Measurements from ENCODE around the gene INSYN1. TPM values are rescaled to one million over a fixed set of nuclear protein-coding genes. Genes with fewer than 3 reads are reported as not detected.

The INSYN1 gene
- polyA plus RNA-seq, 3 donors: not detected

DNA sequence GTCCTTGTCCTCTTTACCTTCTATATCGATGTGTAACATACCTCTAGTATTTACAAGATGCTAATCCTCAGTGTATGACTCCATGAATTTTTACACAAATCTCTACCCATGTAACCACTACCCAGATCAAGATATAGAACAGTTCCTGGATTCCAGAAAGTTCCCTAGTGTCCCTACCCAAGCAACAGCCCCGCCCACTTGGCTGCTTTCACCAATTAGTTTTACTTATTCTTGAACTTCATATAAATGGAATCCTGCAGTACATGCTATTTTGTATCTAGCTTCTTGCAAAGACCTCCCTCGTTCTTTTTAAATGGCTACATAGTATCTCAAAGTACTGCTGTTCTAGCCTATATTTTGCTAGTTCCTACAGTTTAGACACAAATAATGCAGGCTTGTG lies 35.9 kb downstream of the INSYN1 start:
- Mint-ChIP-seq H3K9me3 (no peaks in the 10 kb centered on the region), H3K27me3 (ENCODE audit: low read depth in 3 of 3) (peaks cover 17 to 27% (median 23%) of the 10 kb centered on the region in 3 donors), H3K36me3 (no peaks in the 10 kb centered on the region), H3K4me3 (no peak overlapping the region), H3K4me1 (peaks cover 5% of the 10 kb centered on the region), H3K27ac (no peak overlapping the region)
- H3K4me2 ChIP-seq (replicated peaks; ENCODE audit: extremely low read depth, low read length, poor library complexity, severe bottlenecking): no peak overlapping the region
- TF ChIP-seq, protein P1, sequence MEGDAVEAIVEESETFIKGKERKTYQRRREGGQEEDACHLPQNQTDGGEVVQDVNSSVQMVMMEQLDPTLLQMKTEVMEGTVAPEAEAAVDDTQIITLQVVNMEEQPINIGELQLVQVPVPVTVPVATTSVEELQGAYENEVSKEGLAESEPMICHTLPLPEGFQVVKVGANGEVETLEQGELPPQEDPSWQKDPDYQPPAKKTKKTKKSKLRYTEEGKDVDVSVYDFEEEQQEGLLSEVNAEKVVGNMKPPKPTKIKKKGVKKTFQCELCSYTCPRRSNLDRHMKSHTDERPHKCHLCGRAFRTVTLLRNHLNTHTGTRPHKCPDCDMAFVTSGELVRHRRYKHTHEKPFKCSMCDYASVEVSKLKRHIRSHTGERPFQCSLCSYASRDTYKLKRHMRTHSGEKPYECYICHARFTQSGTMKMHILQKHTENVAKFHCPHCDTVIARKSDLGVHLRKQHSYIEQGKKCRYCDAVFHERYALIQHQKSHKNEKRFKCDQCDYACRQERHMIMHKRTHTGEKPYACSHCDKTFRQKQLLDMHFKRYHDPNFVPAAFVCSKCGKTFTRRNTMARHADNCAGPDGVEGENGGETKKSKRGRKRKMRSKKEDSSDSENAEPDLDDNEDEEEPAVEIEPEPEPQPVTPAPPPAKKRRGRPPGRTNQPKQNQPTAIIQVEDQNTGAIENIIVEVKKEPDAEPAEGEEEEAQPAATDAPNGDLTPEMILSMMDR (IDR thresholded peaks at IDR 0.05): no peak
- no peaks in the 10 kb centered on the region for H4K20me1 ChIP-seq (ENCODE audit: insufficient read depth, low read length)
- H3K4me1 ChIP-seq (ENCODE audit: control insufficient read depth in 1 of 2, insufficient read depth in 2 of 2, low read length in 2 of 2): no peaks in the 10 kb centered on the region
- H3K9ac ChIP-seq (ENCODE audit: insufficient read depth, low read length, poor library complexity, severe bottlenecking): no peak overlapping the region
- H3K79me2 ChIP-seq (ENCODE audit: insufficient read depth, low read length): no peaks in the 10 kb centered on the region
- intact Hi-C loops (cut with micrococcal nuclease): no loop called here
- 86% methylated on average over 3 of the region's 3 CpGs for WGBS (ENCODE audit: insufficient coverage)
- DNase-seq: no peak
- no peak overlapping the region for H2AFZ ChIP-seq (ENCODE audit: insufficient read depth, low read depth, low read length, poor library complexity, severe bottlenecking)
- no peaks in the 10 kb centered on the region for H3K36me3 ChIP-seq (replicated peaks in 1 of 2; ENCODE audit: control insufficient read depth in 1 of 2, insufficient read depth in 2 of 2, low read length in 2 of 2)
- H3K27me3 ChIP-seq (ENCODE audit: control insufficient read depth in 2 of 2, insufficient read depth in 2 of 2, low read length in 2 of 2): peaks cover 0 to 4% of the 10 kb centered on the region in 2 donors
- no peaks in the 10 kb centered on the region for H3K9me3 ChIP-seq (replicated peaks in 1 of 2; ENCODE audit: control insufficient read depth in 1 of 2, insufficient read depth in 1 of 2, low read length in 2 of 2)
- no peak overlapping the region for H3K4me3 ChIP-seq (replicated peaks in 1 of 3; ENCODE audit: low read depth in 2 of 3, low read length in 3 of 3)
- H3K27ac ChIP-seq (ENCODE audit: low read depth in 1 of 2, low read length in 2 of 2): no peak overlapping the region

DNA sequence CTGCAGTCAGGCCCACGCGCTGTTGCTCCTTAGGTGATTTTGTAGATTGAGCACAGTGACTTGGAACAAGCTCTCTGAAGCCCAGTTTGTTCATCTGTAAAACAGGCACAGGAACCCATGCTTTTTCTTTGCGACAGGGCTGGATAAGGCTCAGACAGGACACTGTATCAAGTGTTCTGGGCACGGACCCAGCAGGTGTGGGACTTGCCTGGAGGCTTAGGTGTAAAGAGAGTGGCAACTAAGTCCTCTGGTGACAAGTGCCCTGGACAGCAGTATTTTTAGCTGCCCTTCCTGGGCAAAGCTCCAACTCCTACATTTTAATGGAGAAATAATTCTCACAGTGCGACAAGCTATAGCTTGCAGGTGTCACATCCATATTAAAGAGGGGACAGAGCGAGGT lies 36.7 kb downstream of the INSYN1 start:
- no peaks in the 10 kb centered on the region for H3K36me3 Mint-ChIP-seq
- no peak overlapping the region for H3K9ac ChIP-seq (ENCODE audit: insufficient read depth, low read length, poor library complexity, severe bottlenecking)
- TF ChIP-seq, protein P1 (IDR thresholded peaks at IDR 0.05): no peak
- WGBS (ENCODE audit: insufficient coverage): 87% methylated on average over 3 of the region's 6 CpGs
- no peaks in the 10 kb centered on the region for H3K9me3 Mint-ChIP-seq
- peaks cover 3 to 6% of the 10 kb centered on the region in 2 donors for H3K4me1 ChIP-seq (ENCODE audit: control insufficient read depth in 1 of 2, insufficient read depth in 2 of 2, low read length in 2 of 2)
- no peak overlapping the region for H3K4me3 ChIP-seq (replicated peaks in 1 of 3; ENCODE audit: low read depth in 2 of 3, low read length in 3 of 3)
- no peaks in the 10 kb centered on the region for H3K9me3 ChIP-seq (replicated peaks in 1 of 2; ENCODE audit: control insufficient read depth in 1 of 2, insufficient read depth in 1 of 2, low read length in 2 of 2)
- H3K27ac Mint-ChIP-seq: no peak overlapping the region
- peaks cover 13% of the 10 kb centered on the region for H3K4me1 Mint-ChIP-seq
- H3K4me3 Mint-ChIP-seq: no peak overlapping the region
- H2AFZ ChIP-seq (ENCODE audit: insufficient read depth, low read depth, low read length, poor library complexity, severe bottlenecking): no peak overlapping the region
- no peaks in the 10 kb centered on the region for H3K79me2 ChIP-seq (ENCODE audit: insufficient read depth, low read length)
- no peak for DNase-seq
- no peak overlapping the region for H3K27ac ChIP-seq (ENCODE audit: low read depth in 1 of 2, low read length in 2 of 2)
- no peak overlapping the region for H3K4me2 ChIP-seq (replicated peaks; ENCODE audit: extremely low read depth, low read length, poor library complexity, severe bottlenecking)
- intact Hi-C loops (cut with micrococcal nuclease): no loop called here
- no peaks in the 10 kb centered on the region for H3K36me3 ChIP-seq (replicated peaks in 1 of 2; ENCODE audit: control insufficient read depth in 1 of 2, insufficient read depth in 2 of 2, low read length in 2 of 2)
- peaks cover 0 to 4% of the 10 kb centered on the region in 2 donors for H3K27me3 ChIP-seq (ENCODE audit: control insufficient read depth in 2 of 2, insufficient read depth in 2 of 2, low read length in 2 of 2)
- peaks cover 18 to 27% (median 20%) of the 10 kb centered on the region in 3 donors for H3K27me3 Mint-ChIP-seq (ENCODE audit: low read depth in 3 of 3)
- no peaks in the 10 kb centered on the region for H4K20me1 ChIP-seq (ENCODE audit: insufficient read depth, low read length)
